ENCODE results near the gene NAP1L4.
A peak's percentile ranks its signal among the peaks of the same experiment; 100 is the strongest.
"Not testable (repeated sequence)": the region's sequence is repeated elsewhere in the genome, so short reads cannot be mapped to it uniquely, and the experiment has no call there.

Gene NAP1L4

GRCh38 chr11:2911785-2912391 lies 80.2 kb downstream of the NAP1L4 start:
- FAIRE-seq = peak; percentile 74

GRCh38 chr11:2911088-2911784 lies 80.9 kb downstream of the NAP1L4 start:
- no peak for DNase-seq (ENCODE audit: insufficient read length, low spot score)
- no peak for FAIRE-seq

More at GRCh38 chr11:2911785-2912391, 80.2 kb downstream of the NAP1L4 start:
- DNase-seq (ENCODE audit: insufficient read length, low spot score) = no peak

- DNase-seq (ENCODE audit: insufficient read length, low spot score) = no peak
- no peak for FAIRE-seq
These were observed 81.7 kb downstream of the NAP1L4 start for GRCh38 chr11:2910401-2910955.

- no peak for FAIRE-seq
These were observed 82.8 kb downstream of the NAP1L4 start for GRCh38 chr11:2909133-2909902.

GRCh38 chr11:2908130-2908529 lies 84.0 kb downstream of the NAP1L4 start:
- no peak for FAIRE-seq
- DNase-seq (ENCODE audit: insufficient read length, low spot score) = no peak

More at GRCh38 chr11:2909133-2909902, 82.8 kb downstream of the NAP1L4 start:
- no peak for DNase-seq (ENCODE audit: insufficient read length, low spot score)

GRCh38 chr11:2905299-2905698 lies 86.8 kb downstream of the NAP1L4 start:
- FAIRE-seq; DNase-seq (ENCODE audit: insufficient read length, low spot score): not testable (repeated sequence)

- FAIRE-seq = no peak
- no peak for DNase-seq (ENCODE audit: insufficient read length, low spot score)
These were observed 87.7 kb downstream of the NAP1L4 start for GRCh38 chr11:2904153-2905052.

DNA sequence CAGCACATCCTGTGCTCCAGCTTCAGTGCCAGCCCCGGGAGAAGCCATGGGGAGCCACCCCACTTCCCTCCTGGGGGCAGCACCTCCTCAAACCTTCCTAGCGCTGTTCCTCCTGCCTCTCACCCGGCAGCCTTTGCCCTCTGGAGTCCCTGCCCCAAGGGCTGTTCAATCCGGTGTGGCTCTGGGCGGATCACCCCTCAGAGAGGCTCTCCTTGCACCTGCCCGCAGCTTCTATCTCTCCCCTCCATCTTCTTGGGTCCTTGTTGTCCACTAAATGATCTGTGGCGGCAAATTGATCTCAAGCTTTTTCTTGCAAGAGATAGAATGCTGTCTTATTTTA lies 88.5 kb downstream of the NAP1L4 start:
- FAIRE-seq (no peak), DNase-seq (ENCODE audit: insufficient read length, low spot score) (no peak)

- no peak for DNase-seq (ENCODE audit: insufficient read length, low spot score)
- no peak for FAIRE-seq
These were observed 89.1 kb downstream of the NAP1L4 start for GRCh38 chr11:2902784-2903671.

- FAIRE-seq (peak; percentile 23), DNase-seq (ENCODE audit: insufficient read length, low spot score) (peak; percentile 92)
These were observed 90.0 kb downstream of the NAP1L4 start for GRCh38 chr11:2901854-2902783.

DNA sequence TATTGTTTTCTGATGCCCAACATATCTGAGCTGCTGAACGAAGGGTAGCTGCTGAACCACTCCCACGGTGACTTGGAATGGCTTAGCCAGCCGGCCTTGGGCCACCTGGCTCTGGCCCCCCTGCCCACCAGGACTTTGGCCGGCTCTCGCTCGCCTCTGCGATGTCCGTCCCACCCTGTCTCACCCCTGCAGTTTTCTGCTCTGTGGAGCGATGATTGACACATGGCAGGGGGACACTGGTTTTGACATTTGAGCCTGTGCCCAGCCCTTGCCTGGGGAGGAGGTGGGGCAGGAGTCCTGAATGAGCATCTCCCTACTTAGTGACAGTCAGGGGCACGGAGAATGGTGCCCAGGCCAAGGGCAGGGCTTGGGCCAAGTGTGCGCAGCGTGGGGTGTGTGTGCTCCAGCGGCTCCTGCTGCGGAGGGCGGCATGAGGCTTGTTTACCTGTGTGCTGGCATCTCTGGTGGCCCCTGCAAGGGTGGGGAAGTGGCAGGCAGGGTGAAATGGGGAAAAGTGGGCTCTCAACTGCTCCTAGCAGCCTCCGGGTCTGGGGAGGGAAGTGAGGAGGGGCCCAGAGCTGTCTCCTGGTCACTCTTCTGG lies 90.8 kb downstream of the NAP1L4 start:
- FAIRE-seq (no peak), DNase-seq (ENCODE audit: insufficient read length, low spot score) (no peak)

GRCh38 chr11:2899080-2899783 lies 92.9 kb downstream of the NAP1L4 start:
- FAIRE-seq (no peak), DNase-seq (ENCODE audit: insufficient read length, low spot score) (no peak)

DNA sequence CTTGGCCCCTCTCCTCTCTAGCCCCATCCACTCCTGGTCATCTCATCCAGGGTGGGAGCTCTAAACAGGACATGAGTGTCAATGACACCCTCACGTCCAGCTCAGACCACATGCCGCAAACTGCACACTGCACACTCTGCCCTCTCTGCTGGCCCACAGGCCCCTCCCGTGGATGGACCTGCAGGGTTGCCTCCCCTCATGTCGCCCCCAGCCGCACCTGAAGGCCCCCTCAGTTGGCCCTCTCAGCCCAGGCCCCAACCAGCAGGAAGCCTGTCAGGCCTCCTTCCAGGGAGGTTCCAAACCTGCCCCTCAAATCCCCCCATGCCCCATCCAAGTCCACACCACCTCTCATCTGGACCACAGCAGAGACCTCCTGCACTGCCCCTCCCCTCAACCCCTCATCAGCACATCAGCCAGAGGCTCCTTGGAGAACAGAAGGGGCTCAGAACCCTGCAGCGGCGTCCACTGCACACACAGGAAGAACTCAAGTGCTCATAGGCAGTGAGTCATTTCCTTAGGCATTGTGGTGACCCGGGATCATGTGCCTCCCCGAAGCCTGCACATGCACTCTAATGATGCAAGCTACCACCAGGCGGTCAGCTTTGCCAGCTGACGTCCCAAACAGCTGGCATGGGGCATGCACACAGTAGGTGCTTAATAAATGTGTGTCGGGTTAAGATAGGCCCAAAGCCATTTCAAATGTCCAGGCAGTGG lies 93.6 kb downstream of the NAP1L4 start:
- peak; percentile 49 for FAIRE-seq
- peak; percentile 81 for DNase-seq (ENCODE audit: insufficient read length, low spot score)

GRCh38 chr11:2897048-2897447 lies 95.1 kb downstream of the NAP1L4 start:
- DNase-seq (ENCODE audit: insufficient read length, low spot score) = no peak
- FAIRE-seq = no peak

GRCh38 chr11:2896047-2896446 lies 96.1 kb downstream of the NAP1L4 start:
- DNase-seq (ENCODE audit: insufficient read length, low spot score) (no peak), FAIRE-seq (no peak)
